EH (cell line): ENCODE results near the gene C14orf93.
"Not testable (repeated sequence)": the region's sequence is repeated elsewhere in the genome, so short reads cannot be mapped to it uniquely, and the experiment has no call there.

Source experiments
- DNase-seq: peaks from one replicate; pipeline ENCODE4 v3.0.0-alpha.2; 2015; ENCODE audit warnings: low read depth

The C14orf93 gene

GRCh38 chr14:22973217-22974032 is 36.5 kb downstream of the C14orf93 start:
- DNase-seq, result peak; percentile 80

GRCh38 chr14:22972313-22972930 is 37.5 kb downstream of the C14orf93 start:
- DNase-seq, result no peak

DNA sequence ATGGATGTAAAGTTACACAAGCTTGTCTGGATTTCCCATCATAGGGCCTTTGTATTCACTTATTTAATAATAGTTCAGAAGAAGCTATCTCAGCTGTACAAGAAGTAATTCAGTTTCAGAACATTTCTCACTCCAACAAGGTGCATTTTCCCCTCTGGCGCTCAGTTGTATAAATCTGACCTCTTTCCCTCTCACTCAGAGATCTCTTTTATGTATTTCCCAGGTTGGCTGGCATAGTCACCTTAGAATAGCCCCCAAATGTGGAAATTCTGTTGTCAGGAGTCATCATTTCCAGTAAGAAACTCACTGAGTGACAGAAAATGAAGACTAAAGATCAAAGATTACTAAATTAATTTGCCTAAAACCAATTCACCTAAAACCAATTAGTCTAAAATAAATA is 38.8 kb downstream of the C14orf93 start:
- DNase-seq, result no peak

DNA sequence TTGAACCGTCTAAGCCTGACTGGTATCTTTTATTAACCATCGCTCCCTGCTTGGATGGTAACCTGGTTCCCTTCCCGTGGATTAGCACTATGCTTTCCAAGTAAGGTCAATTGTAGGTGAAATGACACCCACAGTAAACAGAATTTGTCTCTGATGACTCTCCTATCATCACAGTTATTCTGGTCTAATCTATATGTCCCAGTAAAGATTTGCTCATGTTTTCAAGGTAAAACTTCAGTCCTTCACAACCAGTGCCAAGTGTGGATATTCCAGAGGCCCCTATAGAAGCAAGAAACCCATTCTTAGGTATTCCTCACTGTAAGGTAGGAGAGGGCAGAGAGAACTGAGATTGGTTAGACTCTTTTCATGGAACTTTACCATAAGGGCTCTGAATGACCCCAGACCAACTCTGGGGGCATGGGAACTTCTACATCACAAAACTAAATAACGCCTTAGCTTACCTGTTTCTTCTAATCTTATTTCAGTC is 43.1 kb downstream of the C14orf93 start:
- no peak for DNase-seq

DNA sequence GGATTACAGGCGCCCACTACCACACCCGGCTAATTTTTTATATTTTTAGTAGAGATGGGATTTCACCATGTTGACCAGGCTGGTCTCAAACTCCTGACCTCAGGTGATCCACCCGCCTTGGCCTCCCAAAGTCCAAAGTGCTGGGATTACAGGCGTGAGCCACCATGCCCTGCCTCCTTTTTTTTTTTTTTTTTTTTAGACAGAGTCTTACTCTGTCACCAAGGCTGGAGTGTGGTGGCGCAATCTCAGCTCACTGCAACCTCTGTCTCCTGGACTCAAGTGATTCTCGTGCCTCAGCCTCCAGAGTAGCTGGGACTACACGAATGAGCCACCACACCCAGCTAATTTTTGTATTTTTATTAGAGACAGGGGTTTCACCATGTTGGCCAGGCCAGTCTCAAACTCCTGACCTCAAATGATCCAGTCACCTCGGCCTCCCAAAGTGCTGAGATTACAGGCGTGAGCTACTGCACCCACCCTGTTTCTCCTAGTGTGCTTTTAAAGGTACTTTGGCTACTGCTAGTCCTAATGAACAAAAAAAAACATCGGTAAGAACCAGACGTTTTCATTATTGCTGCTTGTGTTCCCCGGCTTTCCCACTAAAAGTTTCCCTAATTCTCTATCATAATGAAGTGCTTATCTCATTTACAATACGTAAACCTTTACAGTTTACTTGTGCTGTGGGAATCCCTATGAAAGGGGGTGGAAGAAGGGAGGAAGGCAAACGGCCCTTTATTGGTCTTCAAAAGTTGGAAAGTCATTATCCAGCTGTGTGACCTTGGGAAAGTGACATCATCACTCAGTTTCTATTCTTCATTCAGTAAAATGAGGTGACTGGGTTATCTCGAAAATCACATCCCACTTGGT is 43.8 kb downstream of the C14orf93 start:
- peak; percentile 24 for DNase-seq

- DNase-seq, result no peak
These were observed 47.8 kb downstream of the C14orf93 start for GRCh38 chr14:22962061-22962676.

DNA sequence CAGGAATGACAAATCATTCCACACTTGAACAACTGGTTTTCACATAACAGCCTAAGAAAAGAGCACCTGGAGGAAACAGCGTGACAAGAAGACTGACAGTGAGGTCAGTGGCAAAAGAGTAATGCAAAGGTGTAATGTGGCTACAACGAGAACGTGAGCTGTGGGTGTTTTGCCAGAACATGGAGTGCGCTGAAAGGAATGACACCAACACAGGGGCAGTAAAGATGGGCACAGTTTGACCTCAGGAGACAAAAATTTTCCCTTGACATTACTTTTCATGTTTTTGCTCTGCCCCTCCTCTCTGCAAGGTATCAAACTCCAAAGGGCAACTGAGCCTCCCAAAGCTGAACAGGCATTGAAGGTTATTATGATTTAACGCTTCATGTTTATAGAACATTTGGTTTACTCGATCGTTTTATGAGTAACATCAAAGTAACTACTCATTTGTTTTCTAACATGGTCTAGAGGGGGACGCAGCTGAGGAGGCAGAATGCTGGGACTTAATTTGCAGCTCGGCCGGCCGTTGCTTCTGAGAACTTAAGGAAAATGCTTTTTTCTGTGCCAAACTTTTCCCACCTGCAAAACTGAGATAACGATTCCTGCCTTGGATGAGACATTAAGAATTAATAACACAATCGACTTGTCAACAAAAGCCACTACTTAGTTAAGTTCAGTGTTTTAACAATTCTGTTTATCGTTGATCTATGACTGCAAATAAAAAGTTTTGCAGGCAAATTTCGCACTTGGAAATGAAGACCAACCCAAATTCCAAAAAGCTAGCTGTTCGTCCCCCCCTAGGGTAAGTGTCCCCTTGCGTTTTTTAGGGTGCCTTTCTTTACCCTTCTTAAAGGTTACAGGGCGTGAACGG is 54.0 kb downstream of the C14orf93 start:
- DNase-seq, result peak; percentile 18

GRCh38 chr14:22952418-22952817 is 57.5 kb downstream of the C14orf93 start:
- no peak for DNase-seq

DNA sequence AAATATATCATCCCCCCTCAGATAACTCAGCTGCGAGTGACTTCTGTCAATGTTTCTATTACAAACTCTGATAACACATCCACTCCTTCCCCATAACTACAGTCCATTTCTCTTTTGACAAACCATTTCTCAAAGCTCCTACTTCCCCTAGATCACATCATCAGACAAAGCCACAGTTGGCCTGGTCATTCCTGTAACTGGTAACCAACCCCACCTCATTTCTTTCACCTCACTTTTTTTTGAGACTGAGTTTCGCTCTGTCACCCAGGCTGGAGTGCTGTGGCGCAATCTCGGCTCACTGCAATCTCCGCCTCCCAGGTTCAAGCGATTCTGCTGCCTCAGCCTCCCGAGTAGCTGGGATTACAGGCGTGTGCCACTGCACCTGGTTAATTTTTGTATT is 58.1 kb downstream of the C14orf93 start:
- not testable (repeated sequence) for DNase-seq

GRCh38 chr14:22945642-22946041 is 64.3 kb downstream of the C14orf93 start:
- DNase-seq, result no peak

DNA sequence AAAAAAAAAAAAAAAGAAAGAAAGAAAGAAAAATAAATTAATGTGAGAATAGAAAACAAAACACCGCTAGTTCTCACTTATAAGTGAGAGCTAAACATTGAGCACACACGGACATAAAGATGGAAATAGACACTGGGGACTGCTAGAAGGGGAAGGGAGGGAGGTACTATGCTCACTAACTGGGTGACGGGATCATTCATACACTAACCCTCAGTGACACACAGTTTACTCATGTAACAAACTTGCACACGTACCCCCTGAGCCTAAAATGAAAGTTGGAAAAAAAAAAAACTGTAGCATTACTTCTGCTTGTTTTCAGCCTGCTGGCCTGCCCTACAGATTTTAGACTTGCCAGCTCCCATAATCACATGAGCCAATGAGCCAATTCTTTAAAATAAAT is 70.3 kb downstream of the C14orf93 start:
- peak; percentile 57 for DNase-seq
